Measurements from ENCODE around the gene TBL2.
"Not testable (repeated sequence)": the region's sequence is repeated elsewhere in the genome, so short reads cannot be mapped to it uniquely, and the experiment has no call there.

TBL2 gene, protein sequence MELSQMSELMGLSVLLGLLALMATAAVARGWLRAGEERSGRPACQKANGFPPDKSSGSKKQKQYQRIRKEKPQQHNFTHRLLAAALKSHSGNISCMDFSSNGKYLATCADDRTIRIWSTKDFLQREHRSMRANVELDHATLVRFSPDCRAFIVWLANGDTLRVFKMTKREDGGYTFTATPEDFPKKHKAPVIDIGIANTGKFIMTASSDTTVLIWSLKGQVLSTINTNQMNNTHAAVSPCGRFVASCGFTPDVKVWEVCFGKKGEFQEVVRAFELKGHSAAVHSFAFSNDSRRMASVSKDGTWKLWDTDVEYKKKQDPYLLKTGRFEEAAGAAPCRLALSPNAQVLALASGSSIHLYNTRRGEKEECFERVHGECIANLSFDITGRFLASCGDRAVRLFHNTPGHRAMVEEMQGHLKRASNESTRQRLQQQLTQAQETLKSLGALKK
- 10.4 to 32.5 reads per million in 2 donors for total RNA-seq

DNA sequence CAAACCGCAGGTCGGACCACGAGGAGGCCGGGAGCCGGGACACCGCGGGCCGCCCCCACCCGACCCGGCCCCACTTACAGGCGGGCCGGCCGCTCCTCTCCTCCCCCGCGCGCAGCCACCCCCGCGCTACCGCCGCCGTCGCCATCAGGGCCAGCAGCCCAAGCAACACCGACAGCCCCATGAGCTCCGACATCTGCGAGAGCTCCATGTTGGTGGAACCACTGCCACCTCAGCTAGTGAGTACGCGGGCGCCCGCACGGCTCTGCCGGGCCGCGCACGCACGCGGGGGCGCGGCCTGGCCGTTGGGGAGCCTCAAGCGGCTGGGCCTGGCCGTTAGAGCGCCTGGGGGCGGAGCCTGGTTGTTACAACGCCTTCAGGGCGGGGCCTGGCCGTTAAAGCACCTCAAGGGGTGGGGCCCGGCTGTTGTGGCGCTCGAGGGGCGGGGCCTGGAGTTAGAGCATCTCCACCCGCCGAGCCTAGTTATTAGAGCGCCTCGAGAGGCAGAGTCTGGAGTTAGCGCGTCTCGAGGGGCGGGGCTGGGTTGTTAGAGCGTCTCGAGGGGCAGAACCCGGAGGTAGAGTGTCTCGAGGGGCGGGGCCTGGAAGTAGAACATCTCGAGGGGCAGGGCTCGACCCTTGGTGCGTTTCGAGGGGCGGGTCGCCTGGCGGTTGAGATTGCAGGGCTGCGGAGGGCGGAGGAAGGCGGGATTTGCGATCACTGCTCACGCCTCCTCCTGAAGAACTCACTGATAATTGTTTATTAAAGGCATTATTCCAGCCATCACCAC lies at the start of gene TBL2:
Gene TBL2 (minus strand): TSS at position 238 of the 787 bp plus-strand sequence. CDS start 30 bp downstream, at position 208.
- DNase-seq: peak; percentile 98

DNA sequence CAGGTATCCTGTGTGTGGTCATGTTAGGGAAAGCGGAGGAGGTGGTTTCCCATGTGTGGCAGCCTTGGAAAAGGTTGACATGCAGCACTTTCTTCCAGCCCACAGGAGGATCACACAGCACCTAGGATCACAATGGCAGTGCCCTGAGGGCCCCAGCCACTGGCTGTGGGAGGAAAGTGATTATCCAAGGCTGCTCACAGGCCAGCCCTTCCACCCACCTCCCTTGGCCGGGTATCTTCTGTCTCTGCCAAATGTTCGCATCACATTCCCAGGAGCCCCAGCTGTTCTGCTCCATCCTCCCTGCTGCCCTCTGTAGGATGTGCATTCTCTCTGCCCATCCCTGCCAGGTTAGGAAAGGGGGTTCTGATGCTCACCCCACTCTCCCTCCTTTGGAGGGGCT lies 48.4 kb upstream of the TBL2 start:
- no peak for DNase-seq

DNA sequence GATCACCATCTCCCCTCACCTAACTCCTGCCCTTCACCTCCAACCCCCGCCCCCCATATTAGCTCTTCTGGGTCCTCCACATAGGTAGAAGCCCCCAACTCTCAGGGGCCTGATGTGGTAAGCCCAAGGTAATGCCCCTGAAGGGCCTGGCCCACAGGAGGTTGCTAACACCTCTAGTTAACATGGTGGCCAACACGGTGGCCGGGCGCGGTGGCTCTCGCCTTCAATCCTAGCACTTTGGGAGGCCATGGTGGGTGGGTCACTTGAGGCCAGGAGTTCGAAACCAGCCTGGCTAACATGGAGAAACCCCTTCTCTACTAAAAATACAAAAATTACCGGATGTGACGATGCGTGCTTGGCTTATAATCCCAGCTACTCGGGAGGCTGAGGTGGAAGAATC lies 46.9 kb upstream of the TBL2 start:
- DNase-seq: no peak

DNA sequence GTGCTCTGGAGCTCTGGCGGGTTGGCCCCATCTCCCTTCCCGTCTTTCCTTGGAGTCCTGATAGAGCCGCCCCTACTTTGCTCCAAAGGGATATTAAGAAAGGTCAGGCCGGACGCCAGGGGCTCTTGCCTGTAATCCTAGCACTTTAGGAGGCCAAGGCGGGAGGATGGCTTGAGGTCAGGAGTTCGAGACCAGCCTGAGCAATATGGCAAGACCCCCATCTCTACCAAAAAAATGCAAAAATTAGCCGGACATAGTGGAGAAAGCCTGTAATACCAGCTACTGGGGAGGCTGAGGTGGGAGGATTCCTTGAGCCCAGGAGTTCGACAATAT lies 46.3 kb upstream of the TBL2 start:
- no peak for DNase-seq

GRCh38 chr7:73623798-73624668 lies 45.7 kb upstream of the TBL2 start, which contains the start of gene MLXIPL:
Gene MLXIPL (minus strand): TSS chr7:73624522. CDS start chr7:73624492, 30 bp downstream.
- peak; percentile 54 for DNase-seq

- DNase-seq: no peak
Measured at GRCh38 chr7:73622909-73623797, 44.8 kb upstream of the TBL2 start.

DNA sequence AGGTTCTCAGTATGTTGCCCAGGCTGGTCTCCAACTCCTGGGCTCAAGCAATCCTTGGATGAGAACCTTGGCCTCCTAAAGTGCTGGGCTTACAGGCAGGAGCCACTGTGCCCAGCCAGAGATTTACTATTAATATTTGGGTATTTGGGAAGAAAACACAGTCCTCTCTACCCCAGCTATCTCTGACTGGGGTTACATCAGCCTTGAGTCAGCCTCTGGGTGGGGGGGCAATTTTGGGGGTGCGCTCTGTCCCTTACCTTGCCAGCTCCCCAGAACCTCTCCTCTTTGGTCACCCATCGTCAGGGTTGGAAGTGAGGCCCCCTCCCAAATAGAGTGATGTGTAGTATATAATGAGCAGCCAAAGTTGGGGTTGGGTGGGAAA lies 44.1 kb upstream of the TBL2 start:
- no peak for DNase-seq

DNA sequence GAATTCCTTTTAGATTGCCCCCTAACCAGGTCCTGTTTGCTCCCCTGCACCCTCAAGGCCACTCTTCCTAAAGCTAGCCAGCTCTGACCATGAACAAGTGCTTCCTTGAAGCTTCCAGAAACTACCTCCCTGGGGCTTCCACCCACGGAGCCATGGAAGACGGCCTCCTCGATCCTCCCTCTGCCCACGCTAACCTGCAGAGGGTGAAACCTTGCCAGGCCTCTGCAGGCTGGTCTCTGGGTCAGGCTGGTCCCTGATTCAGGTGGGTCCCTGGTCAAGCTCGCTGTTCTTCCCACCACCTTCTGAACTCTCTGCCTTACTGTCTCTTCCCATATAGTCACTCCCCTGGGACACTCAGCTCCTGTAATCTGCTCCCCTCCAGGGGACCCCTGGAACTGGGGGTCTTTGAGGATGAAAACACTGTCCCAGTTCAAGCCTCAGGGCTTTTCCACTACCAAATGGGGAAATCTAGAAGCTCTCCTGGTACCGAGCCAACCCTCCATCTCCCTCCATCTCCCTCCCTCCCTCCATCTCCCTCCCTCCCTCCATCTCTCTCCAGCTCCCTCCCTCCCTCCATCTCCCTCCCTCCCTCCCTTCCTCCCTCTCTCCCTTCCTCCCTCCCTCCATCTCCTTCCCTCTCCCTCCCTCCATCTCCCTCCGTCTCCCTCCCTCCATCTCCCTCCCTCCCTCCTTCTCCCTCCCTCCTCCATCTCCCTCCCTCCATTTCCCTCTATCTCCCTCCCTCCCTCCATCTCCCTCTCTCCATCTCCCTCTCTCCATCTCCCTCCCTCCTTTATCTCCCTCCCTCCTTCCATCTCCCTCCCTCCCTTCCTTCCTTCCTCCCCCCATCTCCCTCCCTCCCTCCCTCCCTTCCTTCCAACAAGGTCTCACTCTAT lies 43.0 kb upstream of the TBL2 start:
- DNase-seq: no peak

GRCh38 chr7:73619394-73619793 lies 41.0 kb upstream of the TBL2 start:
- DNase-seq: not testable (repeated sequence)

DNA sequence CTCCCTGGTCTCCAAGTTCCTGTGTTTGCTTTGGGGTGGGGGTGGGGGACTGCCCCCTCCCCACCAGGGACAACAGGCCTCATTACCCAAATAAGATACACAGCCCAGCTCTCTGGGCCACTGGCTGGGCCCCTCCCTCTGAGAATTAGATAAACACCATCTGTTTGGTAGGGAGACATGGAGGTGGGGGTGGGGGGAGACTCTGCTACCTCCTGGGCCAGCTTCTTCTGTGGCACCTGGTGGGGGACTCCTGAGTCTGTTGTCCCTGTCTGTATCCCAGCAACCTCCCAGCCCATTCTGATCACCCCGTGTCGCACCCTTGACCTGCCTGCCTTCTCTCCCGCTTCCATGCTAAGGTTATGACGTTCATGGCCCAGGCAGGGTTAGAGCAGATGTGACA lies 40.2 kb upstream of the TBL2 start:
- DNase-seq: no peak

DNA sequence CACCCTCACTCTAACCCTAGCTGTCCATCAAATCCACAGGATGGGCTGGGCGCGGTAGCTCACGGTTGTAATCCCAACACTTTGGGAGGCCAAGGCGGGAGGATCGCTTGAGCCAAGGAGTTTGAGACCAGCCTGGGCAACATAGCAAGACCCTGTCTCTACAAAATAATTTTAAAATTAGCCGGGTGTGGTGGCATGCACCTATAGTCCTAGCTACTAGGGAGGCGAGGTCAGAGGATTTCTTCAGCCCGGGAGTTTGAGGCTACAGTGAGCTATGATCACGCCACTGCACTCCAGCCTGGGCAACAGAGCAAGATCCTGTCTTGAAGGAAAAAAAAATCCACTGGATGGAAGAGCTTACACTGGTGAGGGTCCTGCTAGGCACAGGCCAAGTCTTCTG lies 39.1 kb upstream of the TBL2 start:
- not testable (repeated sequence) for DNase-seq

GRCh38 chr7:73615886-73616285 lies 37.5 kb upstream of the TBL2 start:
- DNase-seq: no peak

GRCh38 chr7:73614937-73615336 lies 36.6 kb upstream of the TBL2 start:
- not testable (repeated sequence) for DNase-seq

GRCh38 chr7:73613954-73614735 lies 35.8 kb upstream of the TBL2 start:
- no peak for DNase-seq

- DNase-seq: no peak
Measured at GRCh38 chr7:73612598-73613269, 34.4 kb upstream of the TBL2 start.

- DNase-seq: no peak
Measured at GRCh38 chr7:73611017-73611555, 32.7 kb upstream of the TBL2 start.

GRCh38 chr7:73610105-73610504 lies 31.7 kb upstream of the TBL2 start:
- no peak for DNase-seq

DNA sequence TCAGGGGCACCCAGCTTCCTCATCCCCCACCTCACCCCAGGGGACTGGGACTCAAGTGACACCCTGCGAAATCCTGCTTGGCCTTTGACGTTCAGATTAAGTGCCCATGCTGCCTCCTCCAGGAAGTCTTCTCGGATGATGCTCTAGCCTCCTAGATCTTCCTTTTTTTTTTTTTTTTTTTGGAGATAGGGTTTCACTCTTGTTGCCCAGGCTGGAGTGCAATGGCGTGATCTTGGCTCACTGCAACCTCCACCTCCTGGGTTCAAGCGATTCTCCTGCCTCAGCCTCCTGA lies 29.3 kb upstream of the TBL2 start:
- DNase-seq: not testable (repeated sequence)

Data from T-helper 9 cell (primary cell).